HG03521 (cell line): ENCODE measurements around the gene ME3.
"Not testable (repeated sequence)": the region's sequence is repeated elsewhere in the genome, so short reads cannot be mapped to it uniquely, and the experiment has no call there.

ENCODE experiments used
- ATAC-seq: cut with Tn5 transposase; IDR thresholded peaks from one replicate; pipeline ENCODE4 v1.9.1; 2021; ENCODE audit warnings: mild to moderate bottlenecking, moderate library complexity; ENCODE audit not compliant: unreplicated experiment

The ME3 gene

GRCh38 chr11:86442420-86442819 is 230.0 kb downstream of the ME3 start:
- ATAC-seq = no peak

GRCh38 chr11:86440843-86441242 is 231.6 kb downstream of the ME3 start:
- no peak for ATAC-seq

- ATAC-seq = no peak
Measured at GRCh38 chr11:86440305-86440716, 232.1 kb downstream of the ME3 start.

- ATAC-seq = no peak
Measured at GRCh38 chr11:86438685-86439084, 233.7 kb downstream of the ME3 start.

- ATAC-seq = no peak
Measured at GRCh38 chr11:86435711-86436110, 236.7 kb downstream of the ME3 start.

- ATAC-seq = not testable (repeated sequence)
Measured at GRCh38 chr11:86433361-86434095, 238.9 kb downstream of the ME3 start.

GRCh38 chr11:86431258-86431657 is 241.2 kb downstream of the ME3 start:
- ATAC-seq = no peak

GRCh38 chr11:86427441-86427840 is 245.0 kb downstream of the ME3 start:
- ATAC-seq = no peak

- ATAC-seq = not testable (repeated sequence)
Measured at GRCh38 chr11:86423488-86423887, 248.9 kb downstream of the ME3 start.

- no peak for ATAC-seq
Measured at GRCh38 chr11:86422371-86422770, 250.0 kb downstream of the ME3 start.

GRCh38 chr11:86421946-86422345 is 250.5 kb downstream of the ME3 start:
- ATAC-seq = no peak

GRCh38 chr11:86418917-86419316 is 253.5 kb downstream of the ME3 start:
- no peak for ATAC-seq

GRCh38 chr11:86418513-86418912 is 253.9 kb downstream of the ME3 start:
- ATAC-seq = no peak

GRCh38 chr11:86418106-86418505 is 254.3 kb downstream of the ME3 start:
- ATAC-seq = no peak

GRCh38 chr11:86416951-86417350 is 255.5 kb downstream of the ME3 start:
- ATAC-seq = not testable (repeated sequence)

- ATAC-seq = no peak
Measured at GRCh38 chr11:86416494-86416893, 255.9 kb downstream of the ME3 start.

- no peak for ATAC-seq
Measured at GRCh38 chr11:86415026-86415425, 257.4 kb downstream of the ME3 start.

GRCh38 chr11:86414032-86414431 is 258.4 kb downstream of the ME3 start:
- no peak for ATAC-seq

GRCh38 chr11:86408845-86409244 is 263.6 kb downstream of the ME3 start:
- ATAC-seq = no peak

GRCh38 chr11:86403458-86403857 is 269.0 kb downstream of the ME3 start:
- ATAC-seq = no peak

GRCh38 chr11:86398106-86398505 is 274.3 kb downstream of the ME3 start:
- no peak for ATAC-seq

GRCh38 chr11:86397351-86397750 is 275.1 kb downstream of the ME3 start:
- ATAC-seq = no peak

- ATAC-seq = no peak
Measured at GRCh38 chr11:86396396-86396795, 276.0 kb downstream of the ME3 start.
